ENCODE results near the gene ENAM.

Gene ENAM

DNA sequence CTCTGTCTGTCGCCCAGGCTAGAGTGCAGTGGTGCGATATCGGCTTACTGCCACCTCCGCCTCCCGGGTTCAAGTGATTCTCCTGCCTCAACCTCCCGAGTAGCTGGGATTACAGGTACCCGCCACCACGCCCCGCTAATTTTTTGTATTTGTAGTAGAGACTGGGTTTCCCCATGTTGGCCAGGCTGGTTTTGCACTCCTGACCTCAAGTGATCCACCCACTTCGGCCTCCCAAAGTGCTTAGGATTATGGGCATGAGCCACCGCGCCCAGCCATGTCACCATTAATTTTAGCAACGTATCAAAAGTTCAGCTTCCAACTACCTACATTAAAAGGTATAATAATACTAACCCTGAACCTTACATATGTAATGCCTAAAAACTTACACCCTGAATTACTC, 58.8 kb downstream of the ENAM start:
- Histone ChIP-seq H3F3A (ENCODE audit: insufficient read depth, low read length) (peaks cover 8% of the 10 kb centered on the region), H3K9me3 (replicated peaks; ENCODE audit: insufficient read depth, low read length) (no peaks in the 10 kb centered on the region), H3K27me3 (replicated peaks; ENCODE audit: insufficient read depth, low read length) (no peaks in the 10 kb centered on the region), H3K27ac (ENCODE audit: low read length) (peak overlapping the region; percentile 85), H3K79me2 (ENCODE audit: low read length) (peaks cover 64% of the 10 kb centered on the region), H3K4me3 (ENCODE audit: low read length) (peak overlapping the region; percentile 72), H4K20me1 (ENCODE audit: insufficient read depth, low read length) (no peaks in the 10 kb centered on the region), H3K9me2 (replicated peaks; ENCODE audit: insufficient read depth, low read length) (no peaks in the 10 kb centered on the region), H3K36me3 (replicated peaks; ENCODE audit: insufficient read depth, low read length) (peaks cover 7% of the 10 kb centered on the region; the same call in 1 of the 2 replicates), H3K4me1 (ENCODE audit: low read length) (peaks cover 31% of the 10 kb centered on the region), H3K9ac (ENCODE audit: low read length) (peak overlapping the region; percentile 61), H2AFZ (ENCODE audit: low read length) (peak overlapping the region; percentile 90), H3K4me2 (ENCODE audit: low read depth, low read length) (peak overlapping the region; percentile 86)
- peak; percentile 30 for DNase-seq
- TF ChIP-seq EZH2 (optimal IDR thresholded peaks at IDR 0.05; ENCODE audit: low read depth, low read length) = no peak
- TF ChIP-seq EZH2phosphoT487 (IDR thresholded peaks at IDR 0.05; ENCODE audit: low read length) = no peak
- TF ChIP-seq, protein P1, sequence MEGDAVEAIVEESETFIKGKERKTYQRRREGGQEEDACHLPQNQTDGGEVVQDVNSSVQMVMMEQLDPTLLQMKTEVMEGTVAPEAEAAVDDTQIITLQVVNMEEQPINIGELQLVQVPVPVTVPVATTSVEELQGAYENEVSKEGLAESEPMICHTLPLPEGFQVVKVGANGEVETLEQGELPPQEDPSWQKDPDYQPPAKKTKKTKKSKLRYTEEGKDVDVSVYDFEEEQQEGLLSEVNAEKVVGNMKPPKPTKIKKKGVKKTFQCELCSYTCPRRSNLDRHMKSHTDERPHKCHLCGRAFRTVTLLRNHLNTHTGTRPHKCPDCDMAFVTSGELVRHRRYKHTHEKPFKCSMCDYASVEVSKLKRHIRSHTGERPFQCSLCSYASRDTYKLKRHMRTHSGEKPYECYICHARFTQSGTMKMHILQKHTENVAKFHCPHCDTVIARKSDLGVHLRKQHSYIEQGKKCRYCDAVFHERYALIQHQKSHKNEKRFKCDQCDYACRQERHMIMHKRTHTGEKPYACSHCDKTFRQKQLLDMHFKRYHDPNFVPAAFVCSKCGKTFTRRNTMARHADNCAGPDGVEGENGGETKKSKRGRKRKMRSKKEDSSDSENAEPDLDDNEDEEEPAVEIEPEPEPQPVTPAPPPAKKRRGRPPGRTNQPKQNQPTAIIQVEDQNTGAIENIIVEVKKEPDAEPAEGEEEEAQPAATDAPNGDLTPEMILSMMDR (IDR thresholded peaks at IDR 0.05; ENCODE audit: low read length) = no peak

DNA sequence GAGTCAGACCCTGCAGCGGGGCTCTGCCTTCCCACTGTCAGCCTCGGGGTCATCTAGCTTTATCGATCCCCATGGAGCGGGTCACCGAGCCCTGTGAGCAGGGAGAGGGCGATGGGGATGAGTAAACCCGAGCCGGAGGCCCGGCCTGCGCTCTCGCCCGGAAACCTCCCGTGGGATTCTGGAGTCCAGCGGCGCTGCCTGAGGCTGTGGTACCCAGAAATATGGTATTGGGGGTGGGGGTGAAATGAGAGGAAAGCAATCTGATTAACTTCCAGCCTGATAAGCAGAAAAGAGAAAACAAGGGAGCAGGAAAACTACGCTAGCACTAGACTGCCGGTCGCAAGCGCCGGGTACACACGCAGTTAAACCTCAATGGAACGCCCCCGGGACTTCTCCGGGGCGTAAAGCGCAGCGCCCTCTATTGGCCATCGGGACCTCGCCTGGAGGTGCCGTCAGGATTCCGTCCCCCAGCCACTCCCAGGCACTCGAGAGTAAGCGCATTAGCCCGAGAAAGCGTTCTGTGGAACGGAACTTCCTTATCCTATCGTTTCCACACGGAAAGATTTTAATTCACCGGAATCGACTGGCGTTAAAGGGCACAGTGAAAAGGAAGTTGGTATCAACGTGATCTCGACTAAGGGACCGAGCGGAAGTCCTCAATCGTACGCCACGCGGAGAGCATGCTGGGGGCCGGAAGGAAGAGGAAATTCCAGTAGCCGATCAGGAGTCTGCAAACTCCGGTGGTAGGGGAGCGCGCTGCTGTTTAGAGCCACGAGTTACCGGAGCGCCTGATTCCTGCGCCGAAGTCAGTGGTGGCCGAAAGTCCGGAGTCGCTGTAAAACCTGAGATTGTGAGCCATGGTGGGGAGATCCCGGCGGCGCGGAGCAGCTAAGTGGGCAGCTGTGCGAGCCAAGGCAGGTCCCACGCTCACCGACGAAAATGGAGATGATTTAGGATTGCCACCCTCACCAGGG, 59.6 kb downstream of the ENAM start, which contains the start of gene UTP3:
Gene UTP3 (plus strand): TSS at position 712 of the 974 bp plus-strand sequence. CDS start 146 bp downstream, at position 858.
- peaks cover 27% of the 10 kb centered on the region for H3K4me1 ChIP-seq (ENCODE audit: low read length)
- H3K27me3 ChIP-seq (replicated peaks; ENCODE audit: insufficient read depth, low read length) = no peaks in the 10 kb centered on the region
- peaks cover 8% of the 10 kb centered on the region for H3F3A ChIP-seq (ENCODE audit: insufficient read depth, low read length)
- peak within 1 kb of the TSS; percentile 72 for H3K4me3 ChIP-seq (ENCODE audit: low read length)
- peak within 1 kb of the TSS; percentile 85 for H3K27ac ChIP-seq (ENCODE audit: low read length)
- H3K4me2 ChIP-seq (ENCODE audit: low read depth, low read length) = peak within 1 kb of the TSS; percentile 86
- no peaks in the 10 kb centered on the region for H3K9me2 ChIP-seq (replicated peaks; ENCODE audit: insufficient read depth, low read length)
- TF ChIP-seq EZH2phosphoT487 (IDR thresholded peaks at IDR 0.05; ENCODE audit: low read length) = no peak
- TF ChIP-seq, protein P1 (IDR thresholded peaks at IDR 0.05; ENCODE audit: low read length) = peak; percentile 97
- peak within 1 kb of the TSS; percentile 90 for H2AFZ ChIP-seq (ENCODE audit: low read length)
- H4K20me1 ChIP-seq (ENCODE audit: insufficient read depth, low read length) = no peaks in the 10 kb centered on the region
- peak; percentile 97 for DNase-seq
- H3K79me2 ChIP-seq (ENCODE audit: low read length) = peaks cover 66% of the 10 kb centered on the region
- H3K9ac ChIP-seq (ENCODE audit: low read length) = peak within 1 kb of the TSS; percentile 61
- H3K9me3 ChIP-seq (replicated peaks; ENCODE audit: insufficient read depth, low read length) = no peaks in the 10 kb centered on the region
- H3K36me3 ChIP-seq (replicated peaks; ENCODE audit: insufficient read depth, low read length) = peaks cover 7% of the 10 kb centered on the region; the same call in 1 of the 2 replicates

DNA sequence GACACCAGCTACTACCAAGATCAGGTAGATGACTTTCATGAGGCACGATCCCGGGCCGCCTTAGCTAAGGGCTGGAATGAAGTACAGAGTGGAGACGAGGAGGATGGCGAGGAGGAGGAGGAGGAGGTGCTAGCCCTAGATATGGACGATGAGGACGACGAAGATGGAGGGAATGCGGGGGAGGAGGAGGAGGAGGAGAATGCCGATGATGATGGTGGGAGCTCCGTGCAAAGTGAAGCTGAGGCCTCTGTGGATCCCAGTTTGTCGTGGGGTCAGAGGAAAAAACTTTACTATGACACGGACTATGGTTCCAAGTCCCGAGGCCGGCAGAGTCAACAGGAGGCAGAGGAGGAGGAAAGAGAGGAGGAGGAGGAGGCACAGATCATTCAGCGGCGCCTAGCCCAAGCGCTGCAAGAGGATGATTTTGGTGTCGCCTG, 60.3 kb downstream of the ENAM start:
- H3K9me2 ChIP-seq (replicated peaks; ENCODE audit: insufficient read depth, low read length) = no peaks in the 10 kb centered on the region
- peaks cover 63% of the 10 kb centered on the region for H3K79me2 ChIP-seq (ENCODE audit: low read length)
- H3K36me3 ChIP-seq (replicated peaks; ENCODE audit: insufficient read depth, low read length) = peaks cover 7% of the 10 kb centered on the region; the same call in 1 of the 2 replicates
- H3K4me2 ChIP-seq (ENCODE audit: low read depth, low read length) = peak overlapping the region; percentile 86
- H2AFZ ChIP-seq (ENCODE audit: low read length) = peak overlapping the region; percentile 90
- no peaks in the 10 kb centered on the region for H3K9me3 ChIP-seq (replicated peaks; ENCODE audit: insufficient read depth, low read length)
- H3K4me3 ChIP-seq (ENCODE audit: low read length) = peak overlapping the region; percentile 72
- peaks cover 26% of the 10 kb centered on the region for H3K4me1 ChIP-seq (ENCODE audit: low read length)
- peak overlapping the region; percentile 85; the same call in 1 of the 2 replicates for H3K27ac ChIP-seq (ENCODE audit: low read length)
- no peaks in the 10 kb centered on the region for H4K20me1 ChIP-seq (ENCODE audit: insufficient read depth, low read length)
- TF ChIP-seq, protein P1 (IDR thresholded peaks at IDR 0.05; ENCODE audit: low read length) = no peak
- no peak for TF ChIP-seq EZH2phosphoT487 (IDR thresholded peaks at IDR 0.05; ENCODE audit: low read length)
- TF ChIP-seq EZH2 (optimal IDR thresholded peaks at IDR 0.05; ENCODE audit: low read depth, low read length) = no peak
- H3F3A ChIP-seq (ENCODE audit: insufficient read depth, low read length) = peaks cover 9% of the 10 kb centered on the region
- no peaks in the 10 kb centered on the region for H3K27me3 ChIP-seq (replicated peaks; ENCODE audit: insufficient read depth, low read length)
- no peak for DNase-seq
- peak overlapping the region; percentile 61 for H3K9ac ChIP-seq (ENCODE audit: low read length)
